Naive thymus-derived CD4-positive, alpha-beta T cell (primary cell): ENCODE measurements around the gene PLA2G2F. TPM values are rescaled to one million over a fixed set of nuclear protein-coding genes. Genes with fewer than 3 reads are reported as not detected.

Experiments
- ATAC-seq: fragments of 150-1000 bp; cut with Tn5 transposase; 2 replicates; pipeline ENCODE4 v1.10.0; 2021; ENCODE audit warnings: mild to moderate bottlenecking, moderate library complexity
- CTCF ChIA-PET: fragments of 350-600 bp; sonication (Branson Sonifier 250); formaldehyde crosslinking; loops from one replicate; lab custom pipeline; 2021; ENCODE audit warnings: antibody characterized with exemption; lab: Charles Lee
- POLR2A ChIA-PET: fragments of 350-600 bp; sonication (Branson Sonifier 250); formaldehyde crosslinking; loops from one replicate; lab custom pipeline; 2021; ENCODE audit warnings: antibody characterized with exemption, inconsistent platforms; lab: Charles Lee
- DNase-seq, 9 donors: peaks; one replicate each; pipeline versions ENCODE4 v3.0.0 to v3.0.0-alpha.2; 2020 to 2022; ENCODE audit warnings: mixed read lengths in 1 of 9
- H3K27ac ChIP-seq: one replicate; pipeline ENCODE4 v1.7.0; 2013; ENCODE audit warnings: mild to moderate bottlenecking, low read depth, low read length, moderate library complexity
- H3K27me3 ChIP-seq, 2 donors: one replicate each; pipeline ENCODE4 v1.7.0; 2013; ENCODE audit warnings: low read length in 2 of 2, mild to moderate bottlenecking in 2 of 2, moderate library complexity in 2 of 2; ENCODE audit not compliant: control insufficient read depth in 2 of 2, insufficient read depth in 2 of 2
- H3K36me3 ChIP-seq, 3 experiments: 1 replicate in 2 of 3; 2 replicates in 1 of 3; pipeline ENCODE4 v1.7.0; 2013; ENCODE audit warnings: low read length in 3 of 3, mild to moderate bottlenecking in 3 of 3, moderate library complexity in 1 of 3; ENCODE audit not compliant: insufficient read depth in 3 of 3, control insufficient read depth in 2 of 3
- H3K4me1 ChIP-seq, 2 donors: one replicate each; pipeline ENCODE4 v1.7.0; 2013; ENCODE audit warnings: low read length in 2 of 2, mild to moderate bottlenecking in 2 of 2, moderate library complexity in 1 of 2; ENCODE audit not compliant: control insufficient read depth in 2 of 2, insufficient read depth in 2 of 2
- H3K4me3 ChIP-seq: 2 replicates; pipeline ENCODE4 v1.7.0; 2013; ENCODE audit warnings: mild to moderate bottlenecking, low read length
- H3K9me3 ChIP-seq, 3 experiments: 1 replicate in 2 of 3; 2 replicates in 1 of 3; pipeline ENCODE4 v1.7.0; 2013; ENCODE audit warnings: low read length in 3 of 3; ENCODE audit not compliant: control insufficient read depth in 2 of 3
- H3K27ac Mint-ChIP-seq, 9 donors: one replicate each; pipeline ENCODE4 v1.8.0; 2020 to 2022; ENCODE audit warnings: mixed read lengths in 9 of 9, mild to moderate bottlenecking in 8 of 9, moderate library complexity in 5 of 9, inconsistent platforms in 2 of 9
- H3K27me3 Mint-ChIP-seq, 5 donors: one replicate each; pipeline ENCODE4 v1.8.0; 2021 to 2022; ENCODE audit warnings: mixed read lengths in 5 of 5, mild to moderate bottlenecking in 1 of 5
- H3K36me3 Mint-ChIP-seq, 5 donors: one replicate each; pipeline ENCODE4 v1.8.0; 2020 to 2022; ENCODE audit warnings: mixed read lengths in 5 of 5, mild to moderate bottlenecking in 3 of 5, inconsistent platforms in 1 of 5
- H3K4me1 Mint-ChIP-seq, 7 donors: one replicate each; pipeline ENCODE4 v1.8.0; 2020 to 2022; ENCODE audit warnings: mixed read lengths in 7 of 7, mild to moderate bottlenecking in 3 of 7, inconsistent platforms in 1 of 7
- H3K4me3 Mint-ChIP-seq, 10 donors: one replicate each; pipeline ENCODE4 v1.8.0; 2020 to 2022; ENCODE audit warnings: mild to moderate bottlenecking in 10 of 10, mixed read lengths in 10 of 10, moderate library complexity in 6 of 10, inconsistent platforms in 2 of 10
- H3K9me3 Mint-ChIP-seq, 11 donors: one replicate each; pipeline ENCODE4 v1.8.0; 2020 to 2022; ENCODE audit warnings: mixed read lengths in 11 of 11, mild to moderate bottlenecking in 4 of 11, inconsistent platforms in 1 of 11, moderate library complexity in 1 of 11
- intact Hi-C, 2 donors: fragments of 100-400 bp; cut with micrococcal nuclease; formaldehyde crosslinking; loops; one replicate each; pipeline ENCODE4 v1.15.1; 2023
- polyA plus RNA-seq, 2 donors: library from polyadenylated mRNA; unstranded; fragments of 300-500 nt; fragmentation: Illumina TruSeq; gene quantifications; one replicate each; pipeline ENCODE4 v1.2.3, GENCODE V29; 2021
- total RNA-seq, 6 experiments: library from RNA in 5 of 6; stranded (reverse) in 5 of 6; gene quantifications; 1 replicate in 5 of 6; 2 replicates in 1 of 6; pipeline ENCODE4 v1.2.3 and lab custom pipeline; 2021 to 2026

The PLA2G2F gene
- total and polyA plus RNA-seq, 7 experiments from 2014 or later: not detected

DNA sequence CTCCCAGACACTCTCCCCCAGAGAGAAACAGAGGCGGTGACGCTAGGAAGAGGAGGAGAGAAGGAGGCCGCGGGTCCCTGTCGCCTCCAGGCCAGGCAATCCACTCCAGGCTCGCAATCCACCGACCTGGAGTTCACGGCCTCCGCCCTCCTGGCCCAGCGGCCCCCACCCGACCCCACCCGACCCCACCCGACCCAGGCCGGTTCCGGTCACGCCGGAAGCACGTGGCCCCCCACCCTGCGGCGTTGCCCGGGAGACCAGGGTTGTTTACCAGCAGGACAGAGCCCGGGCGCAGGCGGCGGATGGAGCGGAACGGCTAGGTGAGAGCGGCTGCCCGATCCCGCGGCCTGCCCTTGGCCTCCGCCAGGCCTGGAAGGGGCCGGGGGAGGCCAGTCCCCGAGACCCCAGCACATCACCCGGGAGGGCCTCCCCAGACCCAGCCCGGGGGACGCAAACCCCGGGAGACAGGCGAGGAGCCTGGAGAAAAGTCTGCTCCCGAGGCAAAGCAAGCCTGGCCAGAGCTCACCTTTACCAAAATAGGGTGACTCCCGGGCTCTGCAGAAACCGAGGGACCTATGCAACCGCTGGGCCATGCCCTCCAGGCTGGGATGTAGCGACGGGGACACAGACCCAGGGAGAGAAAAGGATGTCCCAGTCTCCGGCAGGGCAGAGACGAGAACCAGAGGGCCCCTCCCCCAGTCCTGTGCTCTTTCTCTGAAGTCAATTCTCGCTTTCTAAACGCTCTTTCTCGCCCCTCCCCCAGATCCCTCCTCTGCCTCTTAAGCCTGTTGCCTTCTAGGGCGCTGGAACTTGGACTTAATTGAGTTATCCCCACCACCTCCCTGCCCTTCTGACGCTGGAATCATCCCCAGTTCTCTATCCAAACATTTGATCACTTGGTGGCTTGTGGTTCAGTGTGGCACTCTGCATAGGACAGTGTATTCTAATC lies 47.0 kb downstream of the PLA2G2F start, which contains the start of the genes PLA2G2C and UBXN10:
PLA2G2C (minus strand) TSS at position 685 of the 949 bp plus-strand sequence. CDS start 9,155 bp downstream, outside the sequence.
UBXN10 (plus strand) TSS at position 263 of the 949 bp plus-strand sequence. CDS start 4,466 bp downstream, outside the sequence.
- ChIA-PET POLR2A (no interaction called here), CTCF (no interaction called here)
- Mint-ChIP-seq H3K27me3 (peaks cover 0 to 14% (median 0%) of the 10 kb centered on the region in 5 donors), H3K4me3 (peak within 1 kb of the TSS; percentile 80 to 91 (median 88)), H3K4me1 (peaks cover 42 to 56% (median 56%) of the 10 kb centered on the region in 7 donors), H3K36me3 (peaks cover 0 to 10% (median 0%) of the 10 kb centered on the region in 5 donors), H3K9me3 (no peaks in the 10 kb centered on the region), H3K27ac (peak within 1 kb of the TSS; percentile 80 to 90 (median 87))
- intact Hi-C loops: loop anchor here (1.0 to 10.0 kb wide), 4 partner anchors 15 to 989 kb away; partner anchors contain the start of genes EIF4G3 (in 1 of the 2) and OTUD3 (in 1 of the 2)
- no peaks in the 10 kb centered on the region for H3K27me3 ChIP-seq
- H3K4me1 ChIP-seq: peaks cover 19 to 41% of the 10 kb centered on the region in 2 donors
- H3K4me3 ChIP-seq: peak within 1 kb of the TSS; percentile 68
- DNase-seq (peak; percentile 19 to 73 (median 49)), ATAC-seq (peak; percentile 53)
- H3K9me3 ChIP-seq: no peaks in the 10 kb centered on the region
- peak within 1 kb of the TSS; percentile 40 for H3K27ac ChIP-seq
- no peaks in the 10 kb centered on the region for H3K36me3 ChIP-seq

DNA sequence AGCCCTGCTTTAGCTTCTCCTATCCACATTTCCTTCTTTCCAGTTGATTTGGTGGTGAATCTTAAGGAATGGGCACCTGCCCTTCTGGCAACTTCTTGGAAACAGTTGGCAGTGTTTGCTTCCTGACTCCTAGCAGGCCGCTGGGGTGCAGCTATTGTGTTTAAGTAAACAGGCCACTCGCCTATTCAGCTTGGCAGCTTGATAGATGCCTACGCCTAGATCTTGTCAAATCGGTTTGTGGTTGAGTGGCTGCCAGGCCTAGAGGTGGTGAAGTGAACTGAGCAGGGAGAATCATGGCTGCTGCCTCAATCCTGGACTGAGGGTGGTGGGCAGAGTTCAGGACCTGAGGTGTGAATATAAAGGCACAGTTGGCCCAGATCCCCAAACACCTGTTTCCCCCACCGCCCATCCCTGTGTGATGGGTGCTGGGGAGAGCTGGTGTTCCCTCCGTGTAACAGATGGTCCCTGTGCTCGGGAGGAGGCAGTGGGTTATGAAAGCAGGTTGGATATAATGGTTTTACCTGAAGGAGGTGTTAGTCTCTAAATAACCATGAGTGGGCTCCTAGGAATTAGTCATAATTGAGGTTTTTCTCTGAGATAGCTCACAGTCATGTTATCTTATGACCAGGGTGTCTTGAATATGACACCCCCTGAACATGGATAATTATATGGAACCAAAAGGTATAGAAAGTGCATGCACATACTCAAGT lies 48.1 kb downstream of the PLA2G2F start:
- H3K4me1 Mint-ChIP-seq: peaks cover 42 to 56% (median 54%) of the 10 kb centered on the region in 7 donors

DNA sequence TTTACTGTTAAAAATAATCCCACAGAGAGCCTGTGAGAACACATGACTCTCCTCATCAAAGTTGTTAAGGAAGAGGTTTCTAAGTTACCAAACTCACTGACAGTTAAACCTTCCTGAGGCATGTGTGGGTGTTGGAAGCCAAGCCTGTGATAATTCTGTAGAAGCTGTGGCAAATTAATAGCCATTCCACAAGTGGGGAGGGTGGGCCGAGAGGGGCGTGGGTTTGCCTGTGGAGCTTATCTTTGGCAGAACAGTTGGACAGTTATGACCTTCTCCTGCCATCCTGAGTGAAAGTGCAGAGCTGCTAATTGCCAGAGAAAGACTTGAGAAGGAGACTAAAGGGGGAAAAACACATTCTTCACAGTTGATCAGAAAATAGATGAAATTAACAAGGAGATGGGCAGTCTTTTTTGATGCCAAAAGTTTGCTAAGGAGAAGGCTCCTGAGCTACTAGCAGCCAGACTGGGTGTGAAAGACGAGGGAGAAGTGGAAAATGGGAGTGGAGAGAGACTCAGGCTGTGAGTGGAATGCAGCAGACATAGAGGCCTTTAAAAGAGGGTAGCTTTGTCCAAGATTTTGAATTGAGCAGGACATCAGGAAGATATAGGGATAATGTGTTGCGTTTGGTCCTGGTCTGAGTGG lies 48.8 kb downstream of the PLA2G2F start:
- Mint-ChIP-seq H3K9me3 (no peaks in the 10 kb centered on the region), H3K36me3 (peaks cover 0 to 11% (median 0%) of the 10 kb centered on the region in 5 donors), H3K4me3 (peak overlapping the region; percentile 3 to 88 (median 48)), H3K27ac (peak overlapping the region in 7 of 9 donors; percentile 9 to 87 (median 76)), H3K27me3 (peaks cover 0 to 22% (median 0%) of the 10 kb centered on the region in 5 donors), H3K4me1 (peaks cover 42 to 56% (median 54%) of the 10 kb centered on the region in 7 donors)
- Histone ChIP-seq H3K9me3 (no peaks in the 10 kb centered on the region), H3K27ac (peak overlapping the region; percentile 1), H3K27me3 (no peaks in the 10 kb centered on the region), H3K4me1 (peaks cover 19 to 41% of the 10 kb centered on the region in 2 donors), H3K36me3 (no peaks in the 10 kb centered on the region), H3K4me3 (no peak overlapping the region)
- DNase-seq (no peak), ATAC-seq (no peak)
- intact Hi-C loops: loop anchor here (1.0 to 10.0 kb wide), 3 partner anchors 7 to 987 kb away; partner anchors contain the start of gene EIF4G3 (in 1 of the 2)
- POLR2A ChIA-PET: interaction anchor here (1.0 kb wide), 1 partner anchor 11 kb away, joined by 3 read pairs; no protein-coding TSS in a partner anchor
- CTCF ChIA-PET: interaction anchor here (0.6 to 0.8 kb wide), 3 partner anchors 36 to 302 kb away, joined by 3 read pairs; no protein-coding TSS in a partner anchor

More for the DNA sequence above, 48.1 kb downstream of the PLA2G2F start:
- ATAC-seq (peak; percentile 39), DNase-seq (peak in 5 of 9 donors; percentile 13 to 36 (median 22))
- no peak overlapping the region for H3K4me3 ChIP-seq
- H3K36me3 ChIP-seq: no peaks in the 10 kb centered on the region
- no peaks in the 10 kb centered on the region for H3K9me3 Mint-ChIP-seq
- H3K27me3 ChIP-seq: no peaks in the 10 kb centered on the region
- no peak overlapping the region for H3K27ac ChIP-seq
- peaks cover 0 to 16% (median 0%) of the 10 kb centered on the region in 5 donors for H3K27me3 Mint-ChIP-seq
- no peaks in the 10 kb centered on the region for H3K9me3 ChIP-seq
- H3K4me1 ChIP-seq: peaks cover 19 to 41% of the 10 kb centered on the region in 2 donors
- intact Hi-C loops: loop anchor here (1.0 to 10.0 kb wide), 3 partner anchors 8 to 988 kb away; partner anchors contain the start of gene EIF4G3 (in 1 of the 2)
- H3K36me3 Mint-ChIP-seq: peaks cover 0 to 10% (median 0%) of the 10 kb centered on the region in 5 donors
- ChIA-PET CTCF (interaction anchor here (0.6 to 1.0 kb wide), 4 partner anchors 9 to 303 kb away, joined by 3 to 4 read pairs (median 3); no protein-coding TSS in a partner anchor), POLR2A (interaction anchor here (0.7 to 1.0 kb wide), 2 partner anchors 8 to 10 kb away, joined by 3 read pairs; no protein-coding TSS in a partner anchor)
- peak overlapping the region; percentile 9 to 90 (median 76) for H3K27ac Mint-ChIP-seq
- H3K4me3 Mint-ChIP-seq: peak overlapping the region; percentile 57 to 91 (median 86)

DNA sequence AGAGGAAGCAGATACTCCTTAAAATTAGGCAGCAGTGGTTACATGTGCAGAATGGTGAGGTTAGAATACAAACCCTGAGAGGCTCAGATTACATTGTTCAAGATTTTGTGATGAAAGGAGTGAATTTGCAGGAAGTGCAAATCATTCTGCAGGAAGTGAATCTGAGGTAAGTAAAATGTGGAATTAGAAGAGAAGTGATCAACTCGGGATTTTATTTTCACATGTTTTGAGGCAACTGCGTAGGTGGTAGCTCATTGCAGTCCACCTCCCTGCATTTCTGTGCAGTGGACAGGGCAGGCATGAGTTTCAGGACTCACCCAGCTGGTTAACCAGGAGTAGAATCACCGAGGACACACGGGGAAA lies 49.3 kb downstream of the PLA2G2F start:
- intact Hi-C loops: loop anchor here in 1 of 2 donors (10.0 kb wide), 1 partner anchor 986 kb away; the partner anchor contains the start of gene EIF4G3
- no peak overlapping the region for H3K4me3 ChIP-seq
- H3K9me3 ChIP-seq: no peaks in the 10 kb centered on the region
- Mint-ChIP-seq H3K9me3 (no peaks in the 10 kb centered on the region), H3K27ac (peak overlapping the region in 7 of 9 donors; percentile 9 to 87 (median 76)), H3K4me1 (peaks cover 42 to 55% (median 52%) of the 10 kb centered on the region in 7 donors), H3K27me3 (peaks cover 0 to 22% (median 0%) of the 10 kb centered on the region in 5 donors), H3K36me3 (peaks cover 0 to 10% (median 0%) of the 10 kb centered on the region in 5 donors), H3K4me3 (peak overlapping the region in 9 of 10 donors; percentile 3 to 88 (median 30))
- H3K27me3 ChIP-seq: no peaks in the 10 kb centered on the region
- peak overlapping the region; percentile 1 for H3K27ac ChIP-seq
- ATAC-seq (no peak), DNase-seq (no peak)
- no peaks in the 10 kb centered on the region for H3K36me3 ChIP-seq
- ChIA-PET POLR2A (no interaction called here), CTCF (interaction anchor here (0.6 to 1.6 kb wide), 3 partner anchors 29 to 315 kb away, joined by 3 to 4 read pairs (median 4); no protein-coding TSS in a partner anchor)
- peaks cover 19 to 41% of the 10 kb centered on the region in 2 donors for H3K4me1 ChIP-seq

DNA sequence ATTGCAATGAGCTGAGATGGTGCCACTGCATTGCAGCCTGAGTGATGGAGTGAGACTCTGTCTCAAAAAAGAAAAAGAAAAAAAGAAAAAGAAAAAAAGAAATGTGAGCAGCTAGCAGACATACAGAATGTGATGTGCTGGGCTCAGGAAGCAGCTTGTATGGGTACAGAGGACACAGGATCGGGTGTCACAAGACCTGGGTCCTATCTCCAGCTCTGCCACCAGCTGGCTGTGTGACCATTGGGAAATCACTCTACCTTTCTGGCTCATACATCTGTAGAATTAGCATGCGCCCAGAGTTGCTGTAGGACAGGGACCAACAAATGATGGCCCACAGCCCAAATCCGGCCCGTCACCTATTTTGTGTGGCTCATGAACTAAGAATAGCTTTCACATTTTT lies 50.5 kb downstream of the PLA2G2F start:
- Histone ChIP-seq H3K36me3 (no peaks in the 10 kb centered on the region), H3K27me3 (no peaks in the 10 kb centered on the region), H3K4me3 (no peak overlapping the region), H3K27ac (no peak overlapping the region), H3K4me1 (peaks cover 19 to 39% of the 10 kb centered on the region in 2 donors), H3K9me3 (no peaks in the 10 kb centered on the region)
- POLR2A ChIA-PET: no interaction called here
- no peak for DNase-seq
- ATAC-seq: no peak
- no peak overlapping the region for H3K4me3 Mint-ChIP-seq
- peaks cover 0 to 5% (median 0%) of the 10 kb centered on the region in 5 donors for H3K36me3 Mint-ChIP-seq
- CTCF ChIA-PET: interaction anchor here (1.6 kb wide), 1 partner anchor 30 kb away, joined by 4 read pairs; no protein-coding TSS in a partner anchor
- H3K9me3 Mint-ChIP-seq: no peaks in the 10 kb centered on the region
- intact Hi-C loops: loop anchor here in 1 of 2 donors (10.0 kb wide), 1 partner anchor 985 kb away; the partner anchor contains the start of gene EIF4G3
- peaks cover 0 to 20% (median 0%) of the 10 kb centered on the region in 5 donors for H3K27me3 Mint-ChIP-seq
- peak overlapping the region in 1 of 9 donors; percentile 43 for H3K27ac Mint-ChIP-seq
- H3K4me1 Mint-ChIP-seq: peaks cover 36 to 42% (median 40%) of the 10 kb centered on the region in 7 donors
